BJ (cell line): ENCODE results near the gene STH. TPM values are rescaled to one million over a fixed set of nuclear protein-coding genes. Genes with fewer than 3 reads are reported as not detected.

ENCODE experiments used
- CTCF ChIA-PET: fragments of 350-600 bp; formaldehyde crosslinking; extraction: SDS; loops from one replicate; lab custom pipeline; 2021; ENCODE audit warnings: antibody characterized with exemption, inconsistent platforms; lab: Yijun Ruan, JAX
- POLR2A ChIA-PET: fragments of 300-600 bp; sonication (Branson Sonifier 250); formaldehyde crosslinking; extraction: SDS; loops from one replicate; lab custom pipeline; 2021; ENCODE audit warnings: antibody characterized with exemption; lab: Charles Lee
- DNase-seq: peaks from one replicate; pipeline ENCODE4 v3.0.0-alpha.2; 2011; ENCODE audit warnings: low read depth
- H3K27me3 ChIP-seq: 2 replicates; pipeline ENCODE4 v1.6.0; 2011; ENCODE audit warnings: low read length; ENCODE audit not compliant: control insufficient read depth, insufficient read depth
- H3K36me3 ChIP-seq: 2 replicates; pipeline ENCODE4 v1.5.1; 2011; ENCODE audit warnings: low read length; ENCODE audit not compliant: control insufficient read depth, insufficient read depth
- H3K4me3 ChIP-seq: 2 replicates; pipeline ENCODE4 v1.5.1; 2011; ENCODE audit warnings: low read depth, mild to moderate bottlenecking, control low read depth, low read length
- polyA plus RNA-seq: library from polyadenylated mRNA; depleted of rRNA; stranded (reverse); fragments of >200 nt; gene quantifications from 2 replicates; pipeline ENCODE4 v1.2.3, GENCODE V29; 2011
- TF ChIP-seq, protein P1 (sequence below): IDR thresholded peaks from 2 replicates; pipeline ENCODE4 v1.5.1; 2011; ENCODE audit warnings: low read depth, mild to moderate bottlenecking, control low read depth, inconsistent platforms, low read length, moderate library complexity; ENCODE audit not compliant: insufficient read depth

The STH gene
- polyA plus RNA-seq, 1 experiment, result not detected

DNA sequence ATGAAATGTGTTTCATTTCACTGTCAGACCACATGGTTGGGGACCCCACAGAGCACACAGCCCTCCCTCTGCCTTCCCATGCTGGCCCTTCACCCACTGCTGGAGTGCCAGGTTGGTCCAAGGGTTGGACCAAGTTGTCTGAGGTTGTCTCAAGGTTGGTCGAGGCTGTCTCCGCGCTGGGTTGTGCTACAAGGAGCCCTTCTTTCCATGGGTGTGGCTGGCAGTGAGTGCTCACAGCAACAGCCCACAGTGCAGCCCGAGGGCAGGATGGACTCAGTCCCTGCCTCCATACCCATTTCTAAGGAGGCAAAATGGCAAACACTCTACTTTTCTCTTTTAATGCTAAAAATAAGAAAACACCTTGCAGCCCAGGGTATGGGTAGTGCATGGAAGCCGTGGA lies 35.8 kb upstream of the STH start:
- H3K36me3 ChIP-seq, result no peaks in the 10 kb centered on the region
- POLR2A ChIA-PET, result no interaction called here
- CTCF ChIA-PET, result no interaction called here
- peaks cover 9% of the 10 kb centered on the region for H3K27me3 ChIP-seq
- TF ChIP-seq, protein P1, sequence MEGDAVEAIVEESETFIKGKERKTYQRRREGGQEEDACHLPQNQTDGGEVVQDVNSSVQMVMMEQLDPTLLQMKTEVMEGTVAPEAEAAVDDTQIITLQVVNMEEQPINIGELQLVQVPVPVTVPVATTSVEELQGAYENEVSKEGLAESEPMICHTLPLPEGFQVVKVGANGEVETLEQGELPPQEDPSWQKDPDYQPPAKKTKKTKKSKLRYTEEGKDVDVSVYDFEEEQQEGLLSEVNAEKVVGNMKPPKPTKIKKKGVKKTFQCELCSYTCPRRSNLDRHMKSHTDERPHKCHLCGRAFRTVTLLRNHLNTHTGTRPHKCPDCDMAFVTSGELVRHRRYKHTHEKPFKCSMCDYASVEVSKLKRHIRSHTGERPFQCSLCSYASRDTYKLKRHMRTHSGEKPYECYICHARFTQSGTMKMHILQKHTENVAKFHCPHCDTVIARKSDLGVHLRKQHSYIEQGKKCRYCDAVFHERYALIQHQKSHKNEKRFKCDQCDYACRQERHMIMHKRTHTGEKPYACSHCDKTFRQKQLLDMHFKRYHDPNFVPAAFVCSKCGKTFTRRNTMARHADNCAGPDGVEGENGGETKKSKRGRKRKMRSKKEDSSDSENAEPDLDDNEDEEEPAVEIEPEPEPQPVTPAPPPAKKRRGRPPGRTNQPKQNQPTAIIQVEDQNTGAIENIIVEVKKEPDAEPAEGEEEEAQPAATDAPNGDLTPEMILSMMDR, result no peak
- no peak overlapping the region for H3K4me3 ChIP-seq
- DNase-seq, result no peak

GRCh38 chr17:45963889-45964288 lies 35.2 kb upstream of the STH start:
- no peak overlapping the region for H3K4me3 ChIP-seq
- TF ChIP-seq, protein P1, result no peak
- ChIA-PET CTCF (interaction anchor here (0.6 kb wide), 1 partner anchor 9 kb away, joined by 3 read pairs; no protein-coding TSS in a partner anchor), POLR2A (no interaction called here)
- H3K27me3 ChIP-seq, result peaks cover 9% of the 10 kb centered on the region
- H3K36me3 ChIP-seq, result no peaks in the 10 kb centered on the region
- DNase-seq, result no peak

- no peaks in the 10 kb centered on the region for H3K36me3 ChIP-seq
- TF ChIP-seq, protein P1, result no peak
- H3K4me3 ChIP-seq, result no peak overlapping the region
- CTCF ChIA-PET, result interaction anchor here (0.6 kb wide), 1 partner anchor 10 kb away, joined by 3 read pairs; no protein-coding TSS in a partner anchor
- POLR2A ChIA-PET, result no interaction called here
- H3K27me3 ChIP-seq, result peaks cover 9% of the 10 kb centered on the region
- no peak for DNase-seq
Measured at GRCh38 chr17:45964634-45965033, 34.4 kb upstream of the STH start.

- TF ChIP-seq, protein P1, result no peak
- H3K27me3 ChIP-seq, result peaks cover 6% of the 10 kb centered on the region
- H3K4me3 ChIP-seq, result no peak overlapping the region
- ChIA-PET CTCF (no interaction called here), POLR2A (no interaction called here)
- no peak for DNase-seq
- no peaks in the 10 kb centered on the region for H3K36me3 ChIP-seq
Measured at GRCh38 chr17:45965812-45966211, 33.2 kb upstream of the STH start.

- TF ChIP-seq, protein P1, result no peak
- POLR2A ChIA-PET, result no interaction called here
- H3K4me3 ChIP-seq, result no peak overlapping the region
- CTCF ChIA-PET, result no interaction called here
- peaks cover 6% of the 10 kb centered on the region for H3K27me3 ChIP-seq
- no peak for DNase-seq
- no peaks in the 10 kb centered on the region for H3K36me3 ChIP-seq
Measured at GRCh38 chr17:45966606-45967280, 32.3 kb upstream of the STH start.
